ENCODE measurements around the gene ZNF862. TPM values are rescaled to one million over a fixed set of nuclear protein-coding genes. Genes with fewer than 3 reads are reported as not detected.
A peak's percentile ranks its signal among the peaks of the same experiment; 100 is the strongest.

ZNF862 gene
- total RNA-seq, 2 donors from 2014 or later = 18.4 to 40.8 TPM

DNA sequence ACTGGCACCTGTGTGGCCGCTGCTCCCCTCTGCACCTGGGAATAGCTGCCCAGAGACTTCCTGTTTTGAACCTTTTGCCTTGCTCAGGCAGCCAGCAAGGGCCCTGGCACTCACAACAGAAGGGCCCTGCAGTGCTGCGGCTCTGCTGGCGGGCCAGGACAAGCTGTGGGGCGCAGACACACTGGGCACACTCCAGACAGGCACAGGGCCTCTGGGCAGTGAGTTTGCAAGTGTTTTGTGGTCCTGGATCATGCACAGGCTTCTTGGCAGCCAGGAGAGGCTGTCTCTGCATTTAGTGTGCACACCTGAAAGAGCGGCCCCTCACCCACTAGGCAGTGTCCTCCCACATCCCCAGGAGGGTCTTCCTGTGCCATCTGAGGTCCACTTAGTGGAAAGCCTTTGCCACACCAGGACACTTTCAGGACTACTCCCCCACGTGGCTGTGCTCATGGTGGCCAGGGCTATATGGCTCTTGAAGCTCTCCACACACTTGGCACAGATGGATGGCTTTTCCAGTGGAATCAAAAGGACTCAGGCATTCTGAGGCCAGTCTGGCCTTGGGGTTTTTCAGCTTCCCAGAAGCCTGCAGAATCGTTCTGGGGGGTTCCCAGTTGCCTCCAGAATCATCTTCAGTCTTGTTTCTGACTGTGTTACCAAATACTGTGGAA, 30.6 kb downstream of the ZNF862 start:
- peak overlapping the region; percentile 90 for H3K27ac Mint-ChIP-seq
- H3K36me3 Mint-ChIP-seq (ENCODE audit: low read depth) = no peaks in the 10 kb centered on the region
- H3K4me3 Mint-ChIP-seq = peak overlapping the region; percentile 82

DNA sequence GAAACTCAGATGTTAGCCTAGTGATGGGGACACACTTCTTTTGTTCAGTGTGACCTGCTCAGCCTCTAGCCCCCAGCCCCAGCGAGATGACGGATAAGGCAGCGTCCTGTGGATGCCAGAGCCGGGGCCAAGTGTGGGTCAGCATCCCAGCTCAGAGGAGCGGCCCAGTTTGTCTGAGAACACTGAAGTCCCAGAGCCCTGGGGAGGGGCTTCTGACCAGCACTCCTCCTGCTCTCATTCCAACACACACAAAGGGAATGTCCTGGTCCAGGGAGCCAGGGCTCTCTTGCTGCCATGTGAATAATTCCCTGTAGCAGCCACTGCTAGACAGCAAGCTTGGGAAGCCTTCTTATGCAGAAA, 31.1 kb downstream of the ZNF862 start:
- Mint-ChIP-seq H3K27me3 (no peaks in the 10 kb centered on the region), H3K4me3 (peak overlapping the region; percentile 82), H3K27ac (peak overlapping the region; percentile 90), H3K4me1 (peaks cover 46% of the 10 kb centered on the region), H3K9me3 (no peaks in the 10 kb centered on the region), H3K36me3 (ENCODE audit: low read depth) (no peaks in the 10 kb centered on the region)
- no peak for ATAC-seq (replicated peaks)

More for the DNA sequence above, 30.6 kb downstream of the ZNF862 start:
- Mint-ChIP-seq H3K27me3 (no peaks in the 10 kb centered on the region), H3K4me1 (peaks cover 46% of the 10 kb centered on the region), H3K9me3 (no peaks in the 10 kb centered on the region)
- ATAC-seq (replicated peaks) = no peak

DNA sequence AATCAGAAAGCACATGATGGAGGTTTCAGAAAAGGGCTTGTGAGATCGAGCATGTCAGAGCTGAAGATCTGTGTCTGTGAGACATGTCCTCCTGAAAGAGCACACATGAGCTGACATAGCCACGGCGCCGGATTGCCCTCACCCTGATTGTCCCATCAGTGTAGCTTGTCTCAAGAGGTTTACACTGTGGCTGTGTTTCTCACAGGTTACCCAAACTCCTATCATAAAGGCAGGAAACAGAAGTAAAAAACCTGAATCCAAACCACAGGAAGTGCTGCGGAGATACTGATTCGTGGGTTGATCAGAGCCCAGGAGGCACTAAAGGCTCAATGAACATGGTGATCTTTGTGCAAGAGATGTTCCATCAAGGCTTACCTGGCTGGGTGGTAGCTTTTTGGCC, 31.7 kb downstream of the ZNF862 start:
- peaks cover 49% of the 10 kb centered on the region for H3K4me1 Mint-ChIP-seq
- no peaks in the 10 kb centered on the region for H3K9me3 Mint-ChIP-seq
- H3K36me3 Mint-ChIP-seq (ENCODE audit: low read depth) = no peaks in the 10 kb centered on the region
- H3K27ac Mint-ChIP-seq = peak overlapping the region; percentile 90
- peak overlapping the region; percentile 82 for H3K4me3 Mint-ChIP-seq
- ATAC-seq (replicated peaks) = peak; percentile 9
- no peaks in the 10 kb centered on the region for H3K27me3 Mint-ChIP-seq

DNA sequence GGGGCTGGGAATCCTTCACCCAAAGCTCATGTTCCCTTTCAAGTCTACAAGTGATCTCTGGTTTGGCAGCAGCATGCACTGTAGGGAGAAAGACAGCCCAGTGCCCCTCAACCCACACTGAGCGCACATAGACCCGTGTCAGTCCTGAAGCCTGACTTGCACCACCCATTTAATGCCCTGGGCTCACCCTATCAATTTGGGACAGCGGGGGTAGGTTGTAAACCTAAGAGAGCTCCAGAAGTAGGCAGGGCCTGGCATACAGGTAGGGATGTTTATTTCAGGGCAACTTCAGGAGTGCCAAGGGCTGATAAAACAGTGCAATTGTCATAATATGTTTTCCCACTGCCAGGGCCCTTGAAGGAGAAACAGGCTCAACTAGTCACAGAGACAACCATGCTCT, 32.1 kb downstream of the ZNF862 start:
- Mint-ChIP-seq H3K27ac (peak overlapping the region; percentile 90), H3K4me3 (peak overlapping the region; percentile 82)
- ATAC-seq (replicated peaks) = no peak

DNA sequence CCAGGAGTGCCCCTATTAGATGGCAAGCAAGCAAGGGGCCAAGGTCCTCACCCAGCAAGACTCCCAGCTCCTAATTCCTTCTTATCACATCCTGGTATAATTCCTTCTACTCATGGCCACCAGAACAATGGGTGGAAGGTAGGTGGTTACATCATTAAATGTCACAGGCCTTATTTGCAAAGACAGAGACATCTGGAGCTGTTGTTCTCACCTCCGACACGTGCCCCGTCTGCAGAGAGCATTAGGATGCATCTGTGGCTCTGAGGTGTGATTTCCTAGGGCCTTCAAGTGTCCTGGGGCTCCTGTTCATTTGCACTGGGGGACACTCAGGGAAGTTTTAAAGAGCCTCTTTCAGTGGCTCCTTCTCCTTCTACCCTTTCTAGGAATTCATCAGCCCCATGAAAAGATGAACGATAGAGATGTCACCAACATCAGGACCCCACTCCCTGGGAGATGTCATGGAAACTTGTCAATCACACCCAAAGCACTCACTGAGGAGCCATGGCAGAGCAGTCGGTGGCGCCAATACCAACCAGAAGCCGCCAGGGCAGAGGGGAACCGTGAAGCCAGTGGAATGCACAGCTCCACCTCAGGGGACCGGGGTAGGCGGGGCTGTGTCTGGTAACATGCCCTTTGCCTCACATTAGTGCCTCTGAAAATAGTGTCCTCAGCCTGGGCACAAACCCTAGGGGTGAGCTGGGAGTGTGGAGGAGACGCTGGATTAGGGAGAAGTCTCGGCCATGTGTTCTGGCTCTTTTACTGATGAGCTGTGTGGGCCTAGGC, 32.7 kb downstream of the ZNF862 start:
- H3K9me3 Mint-ChIP-seq = no peaks in the 10 kb centered on the region
- H3K27ac Mint-ChIP-seq = peak overlapping the region; percentile 90
- no peak for ATAC-seq (replicated peaks)
- peaks cover 6% of the 10 kb centered on the region for H3K36me3 Mint-ChIP-seq (ENCODE audit: low read depth)
- peak overlapping the region; percentile 82 for H3K4me3 Mint-ChIP-seq
- no peaks in the 10 kb centered on the region for H3K27me3 Mint-ChIP-seq
- peaks cover 55% of the 10 kb centered on the region for H3K4me1 Mint-ChIP-seq

More for the DNA sequence above, 32.1 kb downstream of the ZNF862 start:
- Mint-ChIP-seq H3K4me1 (peaks cover 49% of the 10 kb centered on the region), H3K9me3 (no peaks in the 10 kb centered on the region), H3K36me3 (ENCODE audit: low read depth) (no peaks in the 10 kb centered on the region), H3K27me3 (no peaks in the 10 kb centered on the region)

DNA sequence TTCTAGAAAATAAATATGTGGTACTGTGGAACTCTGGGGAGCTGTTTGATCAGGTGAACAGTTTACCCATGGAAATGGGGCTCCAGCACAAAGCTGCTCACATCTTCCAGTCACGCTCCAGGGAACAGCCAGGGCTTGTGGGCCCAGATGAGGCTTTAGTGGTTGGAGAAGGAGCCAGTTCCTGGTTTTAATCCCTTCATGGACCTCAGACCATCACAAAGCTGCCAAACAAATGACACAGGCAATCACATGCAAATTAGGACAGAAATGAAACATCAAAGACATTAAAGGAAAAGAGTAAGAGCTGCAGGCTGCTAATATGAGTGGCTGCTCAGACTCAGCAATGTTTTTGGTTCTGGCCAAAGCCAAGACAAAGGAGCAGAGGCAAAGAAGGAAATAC, 33.4 kb downstream of the ZNF862 start:
- H3K4me1 Mint-ChIP-seq = peaks cover 55% of the 10 kb centered on the region
- peak overlapping the region; percentile 82 for H3K4me3 Mint-ChIP-seq
- peaks cover 6% of the 10 kb centered on the region for H3K36me3 Mint-ChIP-seq (ENCODE audit: low read depth)
- H3K27me3 Mint-ChIP-seq = no peaks in the 10 kb centered on the region
- no peaks in the 10 kb centered on the region for H3K9me3 Mint-ChIP-seq
- H3K27ac Mint-ChIP-seq = peak overlapping the region; percentile 90
- ATAC-seq (replicated peaks) = peak; percentile 10

DNA sequence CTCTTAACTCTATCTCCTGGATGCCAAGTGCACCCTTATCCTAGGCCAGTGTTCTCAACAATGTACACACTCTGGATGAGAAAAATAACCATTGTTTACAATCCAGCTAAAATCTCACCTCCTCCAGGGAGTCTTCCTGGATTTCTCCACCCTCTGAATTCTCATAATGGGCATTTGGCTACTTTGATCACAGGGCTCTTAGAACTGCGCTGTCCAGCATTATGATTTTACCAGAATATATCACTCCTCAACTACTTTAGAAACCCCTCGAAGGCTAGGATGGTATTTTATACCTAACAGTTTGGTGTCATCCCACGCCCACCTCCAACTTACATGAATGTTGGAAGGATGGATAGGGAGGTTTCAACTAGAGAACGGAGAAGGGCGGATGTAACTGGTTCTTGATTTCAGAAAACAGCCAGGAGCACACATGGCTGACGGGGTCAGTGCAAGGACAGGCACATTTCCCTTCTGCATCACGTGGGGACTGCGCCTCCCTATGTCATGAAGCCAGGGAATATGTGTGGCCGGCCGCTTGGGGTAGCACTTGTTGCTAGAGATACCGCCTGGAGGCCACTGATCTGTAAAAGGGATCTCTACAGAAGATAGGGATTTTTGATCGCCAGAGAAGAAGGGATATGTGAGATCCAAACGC, 34.4 kb downstream of the ZNF862 start:
- no peaks in the 10 kb centered on the region for H3K27me3 Mint-ChIP-seq
- ATAC-seq (replicated peaks) = peak; percentile 14

DNA sequence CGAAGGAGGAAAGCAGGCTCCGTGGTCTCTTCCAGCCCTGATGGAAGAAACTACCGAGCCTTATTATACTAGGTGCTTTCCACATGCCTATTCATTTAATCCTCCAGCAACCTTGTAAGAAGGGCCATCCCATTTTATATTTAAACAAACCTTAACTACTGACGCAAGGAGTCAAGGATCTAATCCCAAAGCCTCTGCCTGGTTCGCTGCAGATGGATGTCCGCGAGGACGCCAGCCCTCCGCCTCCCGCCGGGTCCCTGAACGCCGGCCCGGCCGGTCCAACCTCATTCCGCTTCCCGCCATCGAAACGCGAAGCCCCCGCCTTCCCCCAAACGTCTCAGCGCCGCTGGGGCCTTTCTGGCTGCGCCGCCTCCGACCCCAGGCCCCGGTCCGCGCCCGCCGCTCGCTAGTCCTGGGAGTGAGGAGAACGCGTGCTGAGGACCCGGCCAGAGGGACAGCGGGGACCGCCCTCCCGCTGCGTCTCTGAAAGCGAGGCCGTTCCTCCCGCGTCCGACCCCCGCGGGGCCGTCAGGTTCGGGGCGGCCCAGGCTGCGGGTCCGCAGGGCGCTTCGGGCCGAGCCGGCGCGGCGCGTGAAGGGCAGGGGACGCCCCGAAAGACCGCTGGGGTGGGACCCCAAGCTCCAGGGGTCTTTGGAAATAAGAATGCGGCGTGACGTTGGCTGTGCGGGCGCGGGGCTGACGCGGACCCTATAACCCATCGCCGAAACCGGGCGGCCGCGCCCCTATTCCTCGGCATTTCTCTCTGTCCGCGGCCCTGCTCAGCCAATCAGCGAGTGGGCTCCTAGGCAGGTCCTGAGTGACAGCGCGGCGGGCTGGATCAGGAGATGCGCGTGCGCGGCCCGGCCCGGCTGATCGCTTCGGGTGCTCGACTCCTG, 35.1 kb downstream of the ZNF862 start, which contains the start of gene ATP6V0E2:
TSS of gene ATP6V0E2 (plus strand) at position 896 of the 896 bp plus-strand sequence. CDS start 97 bp downstream, outside the sequence.
- H3K27ac Mint-ChIP-seq = peak within 1 kb of the TSS; percentile 87

More for the DNA sequence above, 34.4 kb downstream of the ZNF862 start:
- peaks cover 16% of the 10 kb centered on the region for H3K36me3 Mint-ChIP-seq (ENCODE audit: low read depth)
- peak overlapping the region; percentile 87 for H3K27ac Mint-ChIP-seq
- H3K4me1 Mint-ChIP-seq = peaks cover 46% of the 10 kb centered on the region
- peak overlapping the region; percentile 82 for H3K4me3 Mint-ChIP-seq
- H3K9me3 Mint-ChIP-seq = no peaks in the 10 kb centered on the region

DNA sequence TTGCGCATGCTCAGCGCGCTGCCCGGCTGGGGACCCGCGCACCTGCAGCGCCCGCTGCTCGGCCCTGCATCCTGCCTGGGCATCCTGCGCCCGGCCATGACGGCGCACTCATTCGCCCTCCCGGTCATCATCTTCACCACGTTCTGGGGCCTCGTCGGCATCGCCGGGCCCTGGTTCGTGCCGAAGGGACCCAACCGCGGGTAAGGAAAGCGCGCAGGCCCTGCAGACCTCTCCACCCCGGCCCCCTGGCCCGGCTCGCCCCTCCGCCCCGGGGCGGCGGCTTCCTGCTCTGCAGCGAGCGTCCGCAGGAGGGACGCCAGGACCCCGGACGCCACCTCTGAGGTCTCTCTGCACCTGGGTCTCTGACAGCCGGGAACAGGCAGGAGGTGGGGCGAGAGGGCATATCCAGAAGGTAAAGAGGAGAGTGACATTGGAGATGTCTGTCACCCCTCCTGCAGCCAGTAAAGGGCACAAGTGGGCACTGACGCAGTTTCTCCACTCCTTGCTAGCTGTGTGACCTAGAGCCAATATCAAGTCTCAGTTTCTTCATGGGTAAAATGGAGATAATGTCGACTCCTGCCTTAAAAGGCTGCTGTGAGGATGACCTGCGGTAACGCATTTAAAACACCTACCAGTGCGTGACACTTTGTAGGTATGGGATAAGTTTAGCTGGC, 35.9 kb downstream of the ZNF862 start:
- peak overlapping the region; percentile 87 for H3K27ac Mint-ChIP-seq
- H3K4me1 Mint-ChIP-seq = peaks cover 42% of the 10 kb centered on the region
- peaks cover 21% of the 10 kb centered on the region for H3K36me3 Mint-ChIP-seq (ENCODE audit: low read depth)
- peak overlapping the region; percentile 82 for H3K4me3 Mint-ChIP-seq
- no peaks in the 10 kb centered on the region for H3K9me3 Mint-ChIP-seq
- H3K27me3 Mint-ChIP-seq = no peaks in the 10 kb centered on the region
- no peak for ATAC-seq (replicated peaks)

More for the DNA sequence above, 35.1 kb downstream of the ZNF862 start, which contains the start of gene ATP6V0E2:
- H3K9me3 Mint-ChIP-seq = no peaks in the 10 kb centered on the region
- no peaks in the 10 kb centered on the region for H3K27me3 Mint-ChIP-seq
- peak; percentile 92 for ATAC-seq (replicated peaks)
- H3K36me3 Mint-ChIP-seq (ENCODE audit: low read depth) = peaks cover 21% of the 10 kb centered on the region
- peaks cover 45% of the 10 kb centered on the region for H3K4me1 Mint-ChIP-seq
- peak within 1 kb of the TSS; percentile 82 for H3K4me3 Mint-ChIP-seq

DNA sequence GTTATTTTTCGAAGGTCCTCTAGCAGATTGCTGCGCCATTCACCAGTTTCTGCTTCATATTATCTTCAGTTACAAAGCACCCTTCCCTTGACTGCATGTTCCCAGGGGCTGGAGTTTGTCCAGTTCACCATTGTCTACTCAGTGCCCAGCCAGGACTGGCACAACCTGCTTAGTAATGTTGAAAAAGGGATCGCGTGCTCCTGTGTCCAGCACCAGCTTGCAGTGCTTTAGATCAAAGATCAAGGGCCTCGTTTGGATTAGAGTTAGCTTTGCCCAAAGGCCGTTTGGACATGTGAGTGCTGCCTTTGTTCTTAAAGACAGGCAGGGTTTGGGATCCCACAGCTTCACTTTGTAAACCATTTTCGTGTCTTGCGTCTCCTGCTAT, 36.5 kb downstream of the ZNF862 start:
- Mint-ChIP-seq H3K27me3 (no peaks in the 10 kb centered on the region), H3K4me1 (peaks cover 39% of the 10 kb centered on the region), H3K4me3 (peak overlapping the region; percentile 82), H3K27ac (peak overlapping the region; percentile 9), H3K9me3 (no peaks in the 10 kb centered on the region), H3K36me3 (ENCODE audit: low read depth) (peaks cover 23% of the 10 kb centered on the region)
- ATAC-seq (replicated peaks) = no peak

DNA sequence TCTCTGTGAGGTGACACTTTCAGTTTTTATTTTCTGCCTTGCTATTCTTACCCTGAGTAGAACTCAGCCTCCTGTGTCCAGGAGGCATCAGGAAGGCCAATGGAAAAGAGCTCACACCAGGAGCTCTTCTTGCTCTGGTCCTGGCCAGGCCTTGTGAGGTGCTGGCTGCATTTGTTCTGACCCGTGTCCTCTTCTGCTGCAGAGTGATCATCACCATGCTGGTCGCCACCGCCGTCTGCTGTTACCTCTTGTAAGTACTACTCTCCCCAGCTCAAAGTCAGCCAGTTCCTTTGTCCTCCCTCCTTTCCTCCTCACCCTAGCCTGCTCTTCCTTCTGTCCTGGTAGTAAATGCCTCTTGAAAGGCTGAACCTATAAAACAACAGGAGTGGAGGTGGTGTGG, 37.2 kb downstream of the ZNF862 start:
- H3K9me3 Mint-ChIP-seq = no peaks in the 10 kb centered on the region
- H3K4me3 Mint-ChIP-seq = peak overlapping the region; percentile 82
- ATAC-seq (replicated peaks) = no peak
- H3K27me3 Mint-ChIP-seq = no peaks in the 10 kb centered on the region
- no peak overlapping the region for H3K27ac Mint-ChIP-seq
- H3K4me1 Mint-ChIP-seq = peaks cover 32% of the 10 kb centered on the region
- peaks cover 31% of the 10 kb centered on the region for H3K36me3 Mint-ChIP-seq (ENCODE audit: low read depth)

DNA sequence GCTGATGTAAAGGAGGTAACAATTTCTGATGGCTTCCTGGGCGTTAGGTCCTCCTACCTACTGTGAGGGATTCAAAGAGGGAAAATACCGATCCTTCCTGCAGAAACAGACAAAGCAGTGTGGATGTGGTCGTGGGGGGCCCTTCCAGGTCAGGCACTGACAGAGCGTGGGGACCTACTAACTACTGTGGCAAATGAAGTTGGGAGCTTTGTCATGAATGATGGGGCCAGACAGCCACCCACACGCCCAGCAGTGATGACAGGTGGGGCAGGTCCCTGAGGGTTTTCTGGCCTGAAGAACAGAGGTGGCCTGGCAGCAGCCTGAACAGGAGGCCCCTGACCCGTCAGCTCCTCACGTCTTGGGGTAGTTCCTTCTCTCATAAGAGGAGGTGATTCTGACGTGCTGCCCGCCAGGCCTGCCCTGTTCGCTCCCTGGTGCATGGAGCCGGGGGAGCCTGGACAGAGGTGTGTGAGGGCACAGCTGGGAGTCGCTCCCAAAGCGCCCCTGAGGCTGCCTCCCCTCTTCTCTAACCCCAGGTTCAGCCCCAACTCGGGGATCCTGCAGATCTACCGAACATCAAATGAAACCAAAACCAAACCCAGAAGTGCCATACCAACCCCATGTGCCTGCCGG, 39.8 kb downstream of the ZNF862 start:
- Mint-ChIP-seq H3K4me3 (no peak overlapping the region), H3K4me1 (peaks cover 24% of the 10 kb centered on the region), H3K27ac (no peak overlapping the region), H3K9me3 (no peaks in the 10 kb centered on the region), H3K27me3 (no peaks in the 10 kb centered on the region), H3K36me3 (ENCODE audit: low read depth) (peaks cover 32% of the 10 kb centered on the region)
- no peak for ATAC-seq (replicated peaks)

DNA sequence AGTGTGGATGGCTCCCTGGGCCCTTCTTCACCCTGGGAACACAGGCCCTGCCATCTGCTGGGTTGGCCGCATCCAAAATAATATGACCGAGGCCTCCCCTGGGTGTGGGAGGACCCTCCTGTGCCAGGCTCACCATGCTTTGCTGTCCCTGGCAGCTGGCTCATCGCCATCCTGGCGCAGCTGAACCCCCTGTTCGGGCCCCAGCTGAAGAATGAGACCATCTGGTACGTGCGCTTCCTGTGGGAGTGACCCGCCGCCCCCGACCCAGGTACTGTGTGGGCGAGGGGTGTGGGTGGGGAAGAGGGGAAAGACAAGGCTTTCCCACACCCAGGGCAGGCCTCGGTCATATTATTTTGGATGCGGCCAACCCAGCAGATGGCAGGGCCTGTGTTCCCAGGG, 40.3 kb downstream of the ZNF862 start:
- no peak overlapping the region for H3K4me3 Mint-ChIP-seq
- no peaks in the 10 kb centered on the region for H3K9me3 Mint-ChIP-seq
- no peaks in the 10 kb centered on the region for H3K27me3 Mint-ChIP-seq
- ATAC-seq (replicated peaks) = no peak
- H3K4me1 Mint-ChIP-seq = peaks cover 29% of the 10 kb centered on the region
- H3K36me3 Mint-ChIP-seq (ENCODE audit: low read depth) = peaks cover 32% of the 10 kb centered on the region
- H3K27ac Mint-ChIP-seq = no peak overlapping the region

Measured in activated T-helper 17 cell treated with anti-CD3 and anti-CD28 coated beads, Interleukin-2, amount 50 U/mL, for 72 hours (primary cell).